Endothelial cell of umbilical vein (primary cell): ENCODE results near the gene GCA. TPM values are rescaled to one million over a fixed set of nuclear protein-coding genes. Genes with fewer than 3 reads are reported as not detected.

Source experiments
- BruUV-seq: library from RNA; stranded (reverse); fragments of 400-500 nt; replicated peaks from 2 replicates; lab custom pipeline; 2021; lab: Mats Ljungman, UMichigan
- CTCF ChIA-PET: fragments of 300-600, 350-600 bp; sonication (Branson Sonifier 250); formaldehyde crosslinking; loops from one replicate; lab custom pipeline; 2021; ENCODE audit warnings: antibody characterized with exemption, inconsistent platforms; lab: Charles Lee
- POLR2A ChIA-PET: fragments of 300-600, 350-600 bp; sonication (Branson Sonifier 250); formaldehyde crosslinking; loops from one replicate; lab custom pipeline; 2021; ENCODE audit warnings: antibody characterized with exemption, inconsistent platforms; lab: Charles Lee
- DNase-seq: peaks from one replicate; pipeline ENCODE4 v3.0.0-alpha.2; 2011; ENCODE audit warnings: low read depth, low spot score
- FAIRE-seq: peaks from 2 replicates; lab custom pipeline; 2011; peaks lifted over from hg19 to GRCh38; lab: Jason Lieb, UNC
- H2AFZ ChIP-seq: 2 replicates; pipeline ENCODE4 v1.6.0; 2012; ENCODE audit warnings: low read depth, low read length, control low read depth, inconsistent platforms
- H3K27ac ChIP-seq: 2 replicates; pipeline ENCODE4 v1.5.1; 2011; ENCODE audit warnings: low read depth, mild to moderate bottlenecking, control low read depth, low read length, moderate library complexity; ENCODE audit not compliant: insufficient read depth
- H3K27me3 ChIP-seq, 2 experiments: 2 replicates each; pipeline versions ENCODE4 v1.6.0 to v1.6.1; 2011; ENCODE audit warnings: low read length in 2 of 2, mixed read lengths in 1 of 2; ENCODE audit not compliant: control insufficient read depth in 2 of 2, insufficient read depth in 2 of 2
- H3K36me3 ChIP-seq, 2 experiments: 2 replicates in 1 of 2; 3 replicates in 1 of 2; pipeline ENCODE4 v1.5.1; 2011; ENCODE audit warnings: low read length in 2 of 2, mild to moderate bottlenecking in 1 of 2, moderate library complexity in 1 of 2; ENCODE audit not compliant: control insufficient read depth in 2 of 2, insufficient read depth in 2 of 2; ENCODE audit errors: extremely low read depth in 1 of 2
- H3K4me1 ChIP-seq: 3 replicates; pipeline ENCODE4 v1.5.1; 2011; ENCODE audit warnings: mild to moderate bottlenecking, low read length; ENCODE audit not compliant: control insufficient read depth, insufficient read depth; ENCODE audit errors: extremely low read depth
- H3K4me2 ChIP-seq: 2 replicates; pipeline ENCODE4 v1.6.1; 2011; ENCODE audit warnings: low read length, control low read depth, mixed read lengths; ENCODE audit not compliant: insufficient read depth
- H3K4me3 ChIP-seq, 3 experiments: fragments of 200-600 bp in 1 of 3; sonication (generic), shearing (Covaris generic) in 1 of 3; replicated peaks in 1 of 3; 2 replicates each; pipeline ENCODE4 v1.5.1; 2011 to 2016; ENCODE audit warnings: control low read depth in 3 of 3, low read length in 3 of 3, mild to moderate bottlenecking in 2 of 3, inconsistent platforms in 1 of 3, low read depth in 1 of 3, moderate library complexity in 1 of 3; ENCODE audit not compliant: insufficient read depth in 1 of 3
- H3K79me2 ChIP-seq: 2 replicates; pipeline ENCODE4 v1.6.0; 2012; ENCODE audit warnings: low read length, inconsistent platforms; ENCODE audit not compliant: control insufficient read depth, insufficient read depth
- H3K9ac ChIP-seq: replicated peaks from 2 replicates; pipeline ENCODE3; 2011; ENCODE audit warnings: low read length, control low read depth; ENCODE audit not compliant: insufficient read depth; ENCODE audit errors: extremely low read depth
- H3K9me1 ChIP-seq: replicated peaks from 3 replicates; pipeline ENCODE4 v1.6.0; 2011; ENCODE audit warnings: mild to moderate bottlenecking, low read length; ENCODE audit not compliant: control insufficient read depth, insufficient read depth; ENCODE audit errors: extremely low read depth
- H3K9me3 ChIP-seq: replicated peaks from 2 replicates; pipeline ENCODE4 v1.5.1; 2012; ENCODE audit warnings: low read length, inconsistent platforms; ENCODE audit not compliant: control insufficient read depth, insufficient read depth
- H4K20me1 ChIP-seq: replicated peaks from 2 replicates; pipeline ENCODE3; 2011; ENCODE audit warnings: mild to moderate bottlenecking, low read length; ENCODE audit not compliant: control insufficient read depth, insufficient read depth; ENCODE audit errors: extremely low read depth
- CTCF ChIP-seq, 2 donors: IDR thresholded peaks; 1 replicate in 1 of 2; 2 replicates in 1 of 2; pipeline ENCODE4 v1.5.1; 2011; ENCODE audit warnings: low read length in 2 of 2, mild to moderate bottlenecking in 2 of 2, moderate library complexity in 2 of 2, control low read depth in 1 of 2, inconsistent platforms in 1 of 2, low read depth in 1 of 2; ENCODE audit not compliant: insufficient read depth in 1 of 2; ENCODE audit errors: extremely low read depth in 1 of 2
- EZH2 ChIP-seq: IDR thresholded peaks from 2 replicates; pipeline ENCODE4 v1.6.1; 2012; ENCODE audit warnings: borderline replicate concordance, low read depth, mild to moderate bottlenecking, moderate library complexity, low read length, inconsistent platforms; ENCODE audit not compliant: severe bottlenecking
- FOS ChIP-seq: IDR thresholded peaks from 2 replicates; pipeline ENCODE4 v1.6.1; 2011; ENCODE audit warnings: mild to moderate bottlenecking, low read length, moderate library complexity, borderline replicate concordance; ENCODE audit not compliant: insufficient read depth
- GATA2 ChIP-seq: IDR thresholded peaks from 2 replicates; pipeline ENCODE4 v1.7.0; 2011; ENCODE audit warnings: low read depth, mild to moderate bottlenecking, moderate library complexity, mixed read lengths, low read length; ENCODE audit not compliant: insufficient read length, insufficient read depth
- JUN ChIP-seq: IDR thresholded peaks from 2 replicates; pipeline ENCODE4 v1.6.1; 2011; ENCODE audit warnings: borderline replicate concordance, low read depth; ENCODE audit not compliant: insufficient read length, insufficient read depth
- MAX ChIP-seq: IDR thresholded peaks from 2 replicates; pipeline ENCODE4 v1.6.1; 2011; ENCODE audit not compliant: insufficient read depth, insufficient read length
- MYC ChIP-seq: IDR thresholded peaks from one replicate; pipeline ENCODE4 v1.6.1; 2011; ENCODE audit warnings: mild to moderate bottlenecking, low read depth, low read length
- POLR2A ChIP-seq: IDR thresholded peaks from 2 replicates; pipeline ENCODE4 v1.6.1; 2012; ENCODE audit warnings: low read depth, mild to moderate bottlenecking, control low read depth, low read length
- POLR2AphosphoS5 ChIP-seq: IDR thresholded peaks from 2 replicates; pipeline ENCODE4 v1.6.1; 2012; ENCODE audit warnings: low read depth, mild to moderate bottlenecking, control low read depth, low read length, moderate library complexity; ENCODE audit not compliant: insufficient read depth
- dilution Hi-C: fragments of 300-500 bp; cut with MboI; formaldehyde crosslinking; loops from one replicate; pipeline ENCODE4 v1.15.0; 2019; ENCODE audit warnings: low sequenced_read_pairs; ENCODE audit not compliant: extremely low pct_ligation_motif_present
- intact Hi-C: fragments of 100-400 bp; cut with micrococcal nuclease; formaldehyde crosslinking; loops from one replicate; pipeline ENCODE4 v1.10.0; 2022
- polyA plus RNA-seq, 4 experiments: library from polyadenylated mRNA; depleted of rRNA in 3 of 4; stranded (reverse) in 3 of 4; unstranded in 1 of 4; fragments of >200 nt; gene quantifications; 2 replicates each; pipeline versions ENCODE4 v1.2.1 to v1.2.3, GENCODE V29; 2011 to 2012; ENCODE audit warnings: missing spikeins in 1 of 4
- total RNA-seq: library from RNA; stranded (reverse); gene quantifications from 2 replicates; pipeline ENCODE4 v1.2.3, GENCODE V29; 2021

GCA gene
- total and polyA plus RNA-seq, 2 donors (not counting 3 experiments of a cell fraction or from before 2014, with no cell fraction given), result 10.7 to 11.2 TPM

- Histone ChIP-seq H3K4me2 (no peak overlapping the region), H3K9me3 (no peaks in the 10 kb centered on the region), H2AFZ (no peak overlapping the region), H3K27ac (no peak overlapping the region), H4K20me1 (no peaks in the 10 kb centered on the region), H3K4me1 (no peaks in the 10 kb centered on the region), H3K9ac (no peak overlapping the region), H3K27me3 (no peaks in the 10 kb centered on the region), H3K79me2 (no peaks in the 10 kb centered on the region), H3K36me3 (no peaks in the 10 kb centered on the region), H3K4me3 (no peak overlapping the region), H3K9me1 (no peaks in the 10 kb centered on the region)
- dilution Hi-C loops (no loop called here), intact Hi-C loops (no loop called here)
- POLR2A ChIA-PET, result no interaction called here
- TF ChIP-seq FOS (no peak), EZH2 (no peak), MAX (no peak)
- no peak for FAIRE-seq
- no peak for DNase-seq
- no TSS peak for BruUV-seq
- CTCF ChIA-PET, result interaction anchor here (0.8 kb wide), 1 partner anchor 22 kb away, joined by 4 read pairs; no protein-coding TSS in a partner anchor
Measured at GRCh38 chr2:162327806-162328205, 16.1 kb upstream of the GCA start.

- Histone ChIP-seq H3K4me1 (no peaks in the 10 kb centered on the region), H3K4me2 (no peak overlapping the region), H3K9ac (no peak overlapping the region), H3K9me1 (no peaks in the 10 kb centered on the region), H3K27ac (no peak overlapping the region), H3K36me3 (no peaks in the 10 kb centered on the region), H3K4me3 (no peak overlapping the region), H3K9me3 (no peaks in the 10 kb centered on the region), H2AFZ (no peak overlapping the region), H3K79me2 (no peaks in the 10 kb centered on the region), H4K20me1 (no peaks in the 10 kb centered on the region), H3K27me3 (no peaks in the 10 kb centered on the region)
- TF ChIP-seq GATA2 (no peak), FOS (no peak), POLR2AphosphoS5 (no peak), JUN (no peak), MYC (no peak), MAX (no peak), CTCF (IDR thresholded peaks at IDR 0.05; ENCODE audit: extremely low read depth in 1 of 2, insufficient read depth in 1 of 2, low read depth in 1 of 2, low read length in 2 of 2) (no peak), POLR2A (no peak), EZH2 (no peak)
- ChIA-PET CTCF (interaction anchor here (1.4 to 1.5 kb wide), 2 partner anchors 10 to 31 kb away, joined by 4 to 7 read pairs; partner anchors contain the start of gene IFIH1), POLR2A (no interaction called here)
- DNase-seq, result no peak
- FAIRE-seq, result no peak
- dilution Hi-C loops, result no loop called here
- intact Hi-C loops, result no loop called here
- no TSS peak for BruUV-seq
Measured at GRCh38 chr2:162328424-162329157, 15.3 kb upstream of the GCA start.
